Nephron (organoid): ENCODE measurements around the gene VSIR.

Experiments
- H3K27ac Mint-ChIP-seq, 3 experiments: 2 replicates each; pipeline ENCODE4 v1.8.0; 2020; ENCODE audit warnings: mixed read lengths in 3 of 3, mild to moderate bottlenecking in 2 of 3, moderate library complexity in 1 of 3
- H3K27me3 Mint-ChIP-seq: 2 replicates; pipeline ENCODE4 v1.8.0; 2021; ENCODE audit warnings: low read depth, mild to moderate bottlenecking, moderate library complexity, mixed read lengths
- H3K36me3 Mint-ChIP-seq: 2 replicates; pipeline ENCODE4 v1.8.0; 2020; ENCODE audit warnings: low read depth, mixed read lengths
- H3K4me1 Mint-ChIP-seq: 2 replicates; pipeline ENCODE4 v1.8.0; 2020; ENCODE audit warnings: mixed read lengths
- H3K4me3 Mint-ChIP-seq, 3 experiments: 2 replicates each; pipeline ENCODE4 v1.8.0; 2020; ENCODE audit warnings: mild to moderate bottlenecking in 3 of 3, mixed read lengths in 3 of 3, moderate library complexity in 2 of 3
- H3K9me3 Mint-ChIP-seq: 2 replicates; pipeline ENCODE4 v1.8.0; 2020; ENCODE audit warnings: mixed read lengths
- TF ChIP-seq, protein P1 (sequence below), 3 experiments: fragments of 200-600 bp; sonication (generic); IDR thresholded peaks; one replicate each; pipeline ENCODE4 v1.5.0; 2021; ENCODE audit warnings: antibody characterized with exemption in 3 of 3; ENCODE audit not compliant: unreplicated experiment in 3 of 3

Gene VSIR

DNA sequence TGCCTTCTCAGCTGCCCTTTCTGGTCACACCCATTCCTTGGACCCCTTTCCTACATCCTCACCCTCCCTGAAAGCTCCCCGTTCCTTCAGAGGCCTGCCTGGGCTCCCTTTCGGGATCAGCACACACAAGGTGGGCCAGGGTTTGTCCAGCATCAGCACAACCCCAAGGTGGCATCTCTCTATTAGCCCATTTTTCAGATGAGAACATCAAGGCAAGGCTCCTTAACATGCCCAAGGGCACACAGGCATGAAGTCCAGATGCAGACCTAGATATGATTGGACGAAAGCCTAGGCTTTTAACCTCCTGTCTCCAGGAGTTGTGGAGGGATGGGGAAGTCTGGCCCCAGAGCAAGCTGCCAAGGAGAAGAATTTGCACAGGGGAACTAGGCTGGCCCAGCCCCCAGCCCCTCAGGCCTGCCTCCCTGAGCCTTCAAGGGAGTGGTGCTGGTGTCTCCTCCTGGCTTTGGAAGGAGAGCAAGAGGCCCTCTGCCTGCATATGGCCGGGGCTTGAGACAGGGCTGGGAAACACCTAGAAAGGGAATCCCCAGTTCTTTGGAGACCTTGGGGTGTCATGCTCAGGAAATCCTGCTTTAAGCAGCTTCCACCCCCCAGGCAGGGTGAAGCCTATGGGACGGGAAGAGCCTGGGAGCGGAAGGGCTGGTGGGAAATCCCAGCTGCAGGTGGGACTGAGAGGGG is 9.0 kb upstream of the VSIR start:
- Mint-ChIP-seq H3K9me3 (no peaks in the 10 kb centered on the region), H3K27ac (no peak overlapping the region), H3K4me1 (no peaks in the 10 kb centered on the region), H3K4me3 (no peak overlapping the region), H3K27me3 (peaks cover 9% of the 10 kb centered on the region), H3K36me3 (no peaks in the 10 kb centered on the region)
- TF ChIP-seq, protein P1, sequence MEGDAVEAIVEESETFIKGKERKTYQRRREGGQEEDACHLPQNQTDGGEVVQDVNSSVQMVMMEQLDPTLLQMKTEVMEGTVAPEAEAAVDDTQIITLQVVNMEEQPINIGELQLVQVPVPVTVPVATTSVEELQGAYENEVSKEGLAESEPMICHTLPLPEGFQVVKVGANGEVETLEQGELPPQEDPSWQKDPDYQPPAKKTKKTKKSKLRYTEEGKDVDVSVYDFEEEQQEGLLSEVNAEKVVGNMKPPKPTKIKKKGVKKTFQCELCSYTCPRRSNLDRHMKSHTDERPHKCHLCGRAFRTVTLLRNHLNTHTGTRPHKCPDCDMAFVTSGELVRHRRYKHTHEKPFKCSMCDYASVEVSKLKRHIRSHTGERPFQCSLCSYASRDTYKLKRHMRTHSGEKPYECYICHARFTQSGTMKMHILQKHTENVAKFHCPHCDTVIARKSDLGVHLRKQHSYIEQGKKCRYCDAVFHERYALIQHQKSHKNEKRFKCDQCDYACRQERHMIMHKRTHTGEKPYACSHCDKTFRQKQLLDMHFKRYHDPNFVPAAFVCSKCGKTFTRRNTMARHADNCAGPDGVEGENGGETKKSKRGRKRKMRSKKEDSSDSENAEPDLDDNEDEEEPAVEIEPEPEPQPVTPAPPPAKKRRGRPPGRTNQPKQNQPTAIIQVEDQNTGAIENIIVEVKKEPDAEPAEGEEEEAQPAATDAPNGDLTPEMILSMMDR (IDR thresholded peaks at IDR 0.05; ENCODE audit: unreplicated experiment in 3 of 3): no peak

DNA sequence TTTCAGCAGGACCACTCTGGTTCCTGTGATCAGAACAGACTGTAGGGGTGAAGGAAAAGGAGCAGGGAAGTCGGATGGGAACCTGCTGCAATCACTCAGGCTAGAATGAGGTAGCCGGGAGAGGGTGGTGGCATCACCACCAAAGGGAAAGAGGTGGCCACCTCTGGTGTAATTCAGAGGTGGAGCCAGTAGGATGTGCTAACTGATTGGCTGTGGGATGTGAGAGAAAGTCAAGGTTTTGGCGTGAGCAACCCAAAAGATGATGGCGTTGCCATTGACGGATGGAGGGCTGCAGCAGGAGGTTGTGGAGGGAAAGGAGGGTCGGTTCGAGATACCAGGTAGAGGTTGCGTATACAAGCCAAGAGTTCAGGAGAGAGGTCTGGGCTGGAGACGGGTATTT is 7.4 kb upstream of the VSIR start:
- Mint-ChIP-seq H3K27me3 (peaks cover 14% of the 10 kb centered on the region), H3K27ac (no peak overlapping the region), H3K4me3 (no peak overlapping the region), H3K36me3 (no peaks in the 10 kb centered on the region), H3K9me3 (no peaks in the 10 kb centered on the region), H3K4me1 (peaks cover 6% of the 10 kb centered on the region)
- TF ChIP-seq, protein P1 (IDR thresholded peaks at IDR 0.05; ENCODE audit: unreplicated experiment in 3 of 3): no peak

DNA sequence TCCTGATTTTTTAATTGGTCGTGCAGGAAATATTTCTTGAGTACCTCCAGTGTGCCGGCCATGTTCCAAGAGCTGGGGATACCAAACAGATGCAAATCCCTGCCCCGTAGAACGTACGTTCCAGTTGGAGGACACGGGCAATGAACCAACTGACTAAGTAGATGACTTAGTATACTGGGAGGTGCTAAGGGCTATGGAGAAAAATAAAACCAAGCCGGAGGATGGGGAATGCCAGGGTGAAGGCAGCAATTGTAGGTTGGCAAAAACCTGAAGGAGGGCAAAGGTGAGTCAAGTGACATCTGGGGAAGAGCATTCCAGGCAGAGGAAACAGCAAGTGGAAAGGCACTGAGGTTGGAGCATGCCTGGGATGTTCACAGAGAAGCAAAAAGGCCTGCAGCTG is 6.8 kb upstream of the VSIR start:
- Mint-ChIP-seq H3K4me1 (peaks cover 10% of the 10 kb centered on the region), H3K9me3 (no peaks in the 10 kb centered on the region), H3K4me3 (no peak overlapping the region), H3K27ac (no peak overlapping the region), H3K27me3 (peaks cover 14% of the 10 kb centered on the region), H3K36me3 (no peaks in the 10 kb centered on the region)
- TF ChIP-seq, protein P1 (IDR thresholded peaks at IDR 0.05; ENCODE audit: unreplicated experiment in 3 of 3): no peak

DNA sequence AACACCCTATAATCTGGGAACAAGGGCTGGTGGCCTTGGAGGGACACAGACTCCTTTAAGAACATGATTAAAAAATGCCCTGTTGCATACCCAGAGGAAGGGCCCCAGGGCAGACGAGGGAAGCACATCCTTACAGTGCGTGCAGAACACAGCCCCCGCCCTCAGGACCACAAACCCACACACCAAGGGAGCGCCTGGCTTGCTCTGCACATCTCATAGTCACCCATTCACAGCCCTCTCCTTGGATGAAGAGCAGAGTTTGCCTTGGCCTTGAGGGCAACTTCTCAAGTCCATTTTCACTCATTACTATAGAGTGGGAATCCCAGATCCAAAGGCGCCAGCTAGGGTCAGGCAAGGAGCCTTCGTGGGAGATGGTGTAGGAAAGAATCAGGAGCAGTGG is 6.3 kb upstream of the VSIR start:
- Mint-ChIP-seq H3K4me3 (no peak overlapping the region), H3K4me1 (peaks cover 11% of the 10 kb centered on the region), H3K36me3 (no peaks in the 10 kb centered on the region), H3K27me3 (peaks cover 14% of the 10 kb centered on the region), H3K9me3 (no peaks in the 10 kb centered on the region), H3K27ac (no peak overlapping the region)
- TF ChIP-seq, protein P1 (IDR thresholded peaks at IDR 0.05; ENCODE audit: unreplicated experiment in 3 of 3): no peak

DNA sequence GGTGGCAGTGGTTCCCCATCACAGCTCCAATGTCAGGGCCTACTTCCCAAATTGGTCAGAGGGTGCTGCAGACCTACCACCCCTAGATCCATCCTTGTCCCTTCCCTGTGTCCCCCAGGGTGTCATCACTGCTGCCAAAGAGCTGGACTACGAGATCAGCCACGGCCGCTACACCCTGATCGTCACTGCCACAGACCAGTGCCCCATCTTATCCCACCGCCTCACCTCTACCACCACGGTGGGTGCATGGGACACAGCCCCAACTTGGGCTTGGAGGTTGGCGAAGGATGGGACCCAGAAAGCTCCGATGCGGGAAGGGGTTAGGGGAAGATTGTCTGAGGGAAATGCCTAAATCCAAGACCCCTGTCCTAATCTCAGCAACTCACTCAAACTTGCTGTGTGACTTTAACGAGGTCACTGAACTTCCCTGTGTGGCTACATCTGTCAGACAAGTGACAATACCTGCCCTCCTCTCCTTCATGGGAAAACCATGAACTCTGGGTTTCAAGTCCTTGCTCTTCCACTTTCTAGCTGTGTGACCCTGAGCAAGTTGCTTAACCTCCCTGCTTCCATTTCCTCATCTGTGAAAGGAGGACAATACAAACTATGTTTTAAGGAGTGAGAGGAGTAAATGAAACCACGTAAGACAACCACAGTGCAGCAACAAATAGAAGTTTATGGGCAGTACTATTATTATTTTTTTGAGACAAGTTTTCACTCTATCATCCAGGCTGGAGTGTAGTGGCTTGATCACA is 4.9 kb upstream of the VSIR start:
- Mint-ChIP-seq H3K4me1 (peaks cover 23% of the 10 kb centered on the region), H3K4me3 (no peak overlapping the region), H3K36me3 (no peaks in the 10 kb centered on the region), H3K27ac (no peak overlapping the region), H3K9me3 (no peaks in the 10 kb centered on the region), H3K27me3 (peaks cover 26% of the 10 kb centered on the region)
- TF ChIP-seq, protein P1 (IDR thresholded peaks at IDR 0.05; ENCODE audit: unreplicated experiment in 3 of 3): no peak
